MM.1S (cell line): ENCODE results near the gene GPR161.

Source experiments
- DNase-seq: peaks from one replicate; pipeline ENCODE4 v3.0.0-alpha.2; 2015
- H2AFZ ChIP-seq: fragments of 300-600 bp; sonication (generic); 2 replicates; pipeline ENCODE4 v1.6.0; 2016; ENCODE audit warnings: antibody characterized with exemption, low read length
- H3F3A ChIP-seq: fragments of 300-600 bp; sonication (generic); 2 replicates; pipeline ENCODE4 v1.6.1; 2016; ENCODE audit warnings: mild to moderate bottlenecking, antibody characterized with exemption, low read length, moderate library complexity, mixed read lengths; ENCODE audit not compliant: insufficient read depth
- H3K27ac ChIP-seq: fragments of 300-600 bp; sonication (generic); 2 replicates; pipeline ENCODE4 v1.5.1; 2016; ENCODE audit warnings: mild to moderate bottlenecking, low read length
- H3K27me3 ChIP-seq: fragments of 300-600 bp; sonication (generic); replicated peaks from 2 replicates; pipeline ENCODE4 v1.6.0; 2016; ENCODE audit warnings: low read length; ENCODE audit not compliant: insufficient read depth
- H3K36me3 ChIP-seq: fragments of 300-600 bp; sonication (generic); replicated peaks from 2 replicates; pipeline ENCODE4 v1.6.1; 2016; ENCODE audit warnings: mild to moderate bottlenecking, low read length, mixed read lengths; ENCODE audit not compliant: insufficient read depth
- H3K4me1 ChIP-seq: fragments of 300-600 bp; sonication (generic); 2 replicates; pipeline ENCODE4 v1.6.1; 2016; ENCODE audit warnings: low read length, mixed read lengths
- H3K4me2 ChIP-seq: fragments of 300-600 bp; sonication (generic); 2 replicates; pipeline ENCODE4 v1.6.0; 2016; ENCODE audit warnings: low read depth, low read length
- H3K4me3 ChIP-seq: fragments of 300-600 bp; sonication (generic); 2 replicates; pipeline ENCODE4 v1.5.1; 2016; ENCODE audit warnings: low read length, mixed read lengths
- H3K79me2 ChIP-seq: fragments of 300-600 bp; sonication (generic); 2 replicates; pipeline ENCODE4 v1.6.1; 2016; ENCODE audit warnings: mixed run types, low read length, mixed read lengths
- H3K9ac ChIP-seq: fragments of 300-600 bp; sonication (generic); 2 replicates; pipeline ENCODE4 v1.6.1; 2016; ENCODE audit warnings: low read length, mixed read lengths
- H3K9me2 ChIP-seq: fragments of 300-600 bp; sonication (generic); replicated peaks from 2 replicates; pipeline ENCODE4 v1.6.1; 2016; ENCODE audit warnings: mild to moderate bottlenecking, low read length, mixed read lengths; ENCODE audit not compliant: insufficient read depth
- H3K9me3 ChIP-seq: fragments of 300-600 bp; sonication (generic); replicated peaks from 2 replicates; pipeline ENCODE4 v1.6.1; 2016; ENCODE audit warnings: mild to moderate bottlenecking, low read length, mixed read lengths; ENCODE audit not compliant: insufficient read depth
- H4K20me1 ChIP-seq: fragments of 300-600 bp; sonication (generic); 2 replicates; pipeline ENCODE4 v1.6.1; 2016; ENCODE audit warnings: mild to moderate bottlenecking, low read length, moderate library complexity, mixed read lengths; ENCODE audit not compliant: insufficient read depth
- EZH2 ChIP-seq: fragments of 300-600 bp; sonication (generic); optimal IDR thresholded peaks from 2 replicates; pipeline ENCODE3; 2017; ENCODE audit warnings: low read depth, mild to moderate bottlenecking, antibody characterized with exemption, low read length, mixed read lengths
- EZH2phosphoT487 ChIP-seq: fragments of 300-600 bp; sonication (generic); IDR thresholded peaks from 2 replicates; pipeline ENCODE4 v1.6.1; 2018; ENCODE audit warnings: antibody characterized with exemption, low read length
- TF ChIP-seq, protein P1 (sequence below): fragments of 300-600 bp; sonication (generic); IDR thresholded peaks from 2 replicates; pipeline ENCODE4 v1.5.1; 2016; ENCODE audit warnings: antibody characterized with exemption, low read length, mixed read lengths

Gene GPR161

DNA sequence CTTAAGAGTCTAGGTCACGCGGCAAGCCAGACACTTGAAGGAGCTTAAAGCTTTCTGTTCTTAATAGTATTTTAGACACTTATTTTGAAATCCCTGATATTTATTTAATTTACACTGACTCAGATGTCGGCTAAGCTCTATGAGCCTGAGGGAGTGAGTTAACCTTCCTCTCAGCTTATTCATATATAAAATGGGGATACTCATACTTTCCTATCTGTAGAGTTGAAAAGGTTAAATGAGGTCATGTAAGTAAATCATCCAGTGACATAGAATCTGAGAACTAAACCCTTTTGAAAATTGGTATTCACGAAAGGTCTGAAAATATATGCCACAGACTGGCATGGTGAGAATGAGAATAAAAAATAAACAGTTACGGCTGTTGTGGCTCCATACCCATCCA, 1.4 kb upstream of the GPR161 start:
- TF ChIP-seq EZH2 (no peak), EZH2phosphoT487 (no peak)
- TF ChIP-seq, protein P1, sequence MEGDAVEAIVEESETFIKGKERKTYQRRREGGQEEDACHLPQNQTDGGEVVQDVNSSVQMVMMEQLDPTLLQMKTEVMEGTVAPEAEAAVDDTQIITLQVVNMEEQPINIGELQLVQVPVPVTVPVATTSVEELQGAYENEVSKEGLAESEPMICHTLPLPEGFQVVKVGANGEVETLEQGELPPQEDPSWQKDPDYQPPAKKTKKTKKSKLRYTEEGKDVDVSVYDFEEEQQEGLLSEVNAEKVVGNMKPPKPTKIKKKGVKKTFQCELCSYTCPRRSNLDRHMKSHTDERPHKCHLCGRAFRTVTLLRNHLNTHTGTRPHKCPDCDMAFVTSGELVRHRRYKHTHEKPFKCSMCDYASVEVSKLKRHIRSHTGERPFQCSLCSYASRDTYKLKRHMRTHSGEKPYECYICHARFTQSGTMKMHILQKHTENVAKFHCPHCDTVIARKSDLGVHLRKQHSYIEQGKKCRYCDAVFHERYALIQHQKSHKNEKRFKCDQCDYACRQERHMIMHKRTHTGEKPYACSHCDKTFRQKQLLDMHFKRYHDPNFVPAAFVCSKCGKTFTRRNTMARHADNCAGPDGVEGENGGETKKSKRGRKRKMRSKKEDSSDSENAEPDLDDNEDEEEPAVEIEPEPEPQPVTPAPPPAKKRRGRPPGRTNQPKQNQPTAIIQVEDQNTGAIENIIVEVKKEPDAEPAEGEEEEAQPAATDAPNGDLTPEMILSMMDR, result no peak
- peaks cover 23% of the 10 kb centered on the region for H3K27me3 ChIP-seq
- no peak for DNase-seq

DNA sequence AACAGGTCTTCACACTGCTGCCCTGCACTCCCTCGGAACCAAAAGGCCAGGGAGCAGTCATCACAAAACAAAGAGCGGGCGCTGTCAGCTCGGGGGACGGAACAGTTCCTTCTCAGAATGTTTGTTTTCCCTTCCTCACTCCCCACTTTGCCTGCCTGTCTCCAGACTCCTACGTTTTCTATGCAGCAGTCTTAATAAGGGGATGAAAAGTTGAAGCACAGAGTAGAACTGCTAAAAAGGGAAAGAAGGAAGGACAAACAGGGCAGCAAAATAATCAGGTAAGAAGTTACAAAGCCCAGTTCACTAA, 738 bp upstream of the GPR161 start:
- H3K9me2 ChIP-seq, result no peaks in the 10 kb centered on the region

More for the DNA sequence above, 1.4 kb upstream of the GPR161 start:
- Histone ChIP-seq H3K9me3 (no peaks in the 10 kb centered on the region), H3K9me2 (no peaks in the 10 kb centered on the region), H3K4me2 (no peak overlapping the region), H3K27ac (no peak overlapping the region), H3K79me2 (no peaks in the 10 kb centered on the region), H2AFZ (no peak overlapping the region), H3K4me1 (no peaks in the 10 kb centered on the region; the same call in 1 of the 2 replicates), H3K36me3 (no peaks in the 10 kb centered on the region), H3F3A (peaks cover 4% of the 10 kb centered on the region; the same call in 1 of the 2 replicates), H3K4me3 (no peak overlapping the region), H4K20me1 (no peaks in the 10 kb centered on the region), H3K9ac (no peak overlapping the region)

DNA sequence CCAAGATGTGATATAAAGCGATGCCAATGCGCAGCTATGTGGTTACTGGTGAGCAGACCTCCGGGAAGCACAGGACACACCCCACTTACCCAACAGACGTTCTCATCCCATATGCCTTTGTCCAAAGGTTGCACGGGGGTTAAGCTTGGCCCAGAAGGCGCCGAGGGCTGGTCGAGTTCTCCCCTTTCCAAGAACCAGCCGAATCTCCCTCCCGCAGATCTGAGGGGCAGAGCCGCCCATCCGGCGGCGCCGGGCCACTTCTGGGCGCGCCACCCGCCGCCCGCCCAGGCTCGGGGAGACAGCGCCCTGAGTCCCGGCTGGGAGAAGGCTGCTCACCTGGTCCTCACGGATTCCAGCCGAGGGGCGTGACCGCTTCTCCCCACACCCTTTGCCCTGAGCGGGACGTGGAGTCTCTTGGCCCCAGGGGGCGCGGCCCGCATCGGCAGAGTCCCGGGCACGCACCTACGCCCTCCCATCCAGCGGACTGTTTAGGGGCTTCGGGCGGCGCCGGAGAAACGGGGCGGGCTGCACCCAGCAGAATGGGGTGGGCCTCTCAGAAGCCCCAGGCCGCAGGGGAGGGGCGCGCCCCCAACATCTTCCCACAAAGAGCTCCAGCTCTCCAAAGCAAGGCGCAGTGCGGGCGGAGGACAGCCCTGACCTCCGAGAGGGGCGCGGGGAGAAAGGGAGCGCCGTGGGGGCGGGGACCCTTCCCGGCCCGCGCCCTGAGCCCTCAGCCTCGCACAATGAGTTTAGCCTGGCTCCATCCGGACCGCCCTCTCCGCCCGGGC, 615 bp downstream of the GPR161 start:
- H3K27ac ChIP-seq, result no peak overlapping the region
- TF ChIP-seq EZH2phosphoT487 (no peak), EZH2 (no peak)
- TF ChIP-seq, protein P1, result no peak

More for the DNA sequence above, 738 bp upstream of the GPR161 start:
- Histone ChIP-seq H3F3A (peaks cover 4% of the 10 kb centered on the region; the same call in 1 of the 2 replicates), H3K79me2 (no peaks in the 10 kb centered on the region), H3K27me3 (peaks cover 23% of the 10 kb centered on the region), H2AFZ (0 out of 2 replicates have a peak overlapping the region, but pooled peaks have one; percentile 52), H3K9me3 (no peaks in the 10 kb centered on the region), H3K9ac (no peak overlapping the region), H3K36me3 (no peaks in the 10 kb centered on the region), H3K27ac (no peak overlapping the region), H3K4me3 (no peak overlapping the region), H4K20me1 (no peaks in the 10 kb centered on the region), H3K4me2 (no peak overlapping the region), H3K4me1 (no peaks in the 10 kb centered on the region; the same call in 1 of the 2 replicates)
- DNase-seq, result no peak
- TF ChIP-seq EZH2phosphoT487 (no peak), EZH2 (no peak)
- TF ChIP-seq, protein P1, result no peak

More for the DNA sequence above, 615 bp downstream of the GPR161 start:
- Histone ChIP-seq H4K20me1 (no peaks in the 10 kb centered on the region), H3K9me3 (no peaks in the 10 kb centered on the region), H3K9ac (peak overlapping the region; percentile 20; the same call in 1 of the 2 replicates), H3K27me3 (peaks cover 23% of the 10 kb centered on the region), H3K79me2 (no peaks in the 10 kb centered on the region), H3F3A (peaks cover 4% of the 10 kb centered on the region; the same call in 1 of the 2 replicates), H3K36me3 (no peaks in the 10 kb centered on the region), H3K4me2 (peak overlapping the region; percentile 99), H3K4me1 (no peaks in the 10 kb centered on the region; the same call in 1 of the 2 replicates), H3K9me2 (no peaks in the 10 kb centered on the region), H2AFZ (peak overlapping the region; percentile 88), H3K4me3 (peak overlapping the region; percentile 81)
- DNase-seq, result no peak
